NCI-H526 (cell line): ENCODE measurements around the gene AGPAT3.
"Not testable (repeated sequence)": the region's sequence is repeated elsewhere in the genome, so short reads cannot be mapped to it uniquely, and the experiment has no call there.

ENCODE experiments used
- DNase-seq, 2 experiments: peaks; one replicate each; lab custom pipeline; 2025; lab: John Stamatoyannopoulos, UW

Gene AGPAT3, protein sequence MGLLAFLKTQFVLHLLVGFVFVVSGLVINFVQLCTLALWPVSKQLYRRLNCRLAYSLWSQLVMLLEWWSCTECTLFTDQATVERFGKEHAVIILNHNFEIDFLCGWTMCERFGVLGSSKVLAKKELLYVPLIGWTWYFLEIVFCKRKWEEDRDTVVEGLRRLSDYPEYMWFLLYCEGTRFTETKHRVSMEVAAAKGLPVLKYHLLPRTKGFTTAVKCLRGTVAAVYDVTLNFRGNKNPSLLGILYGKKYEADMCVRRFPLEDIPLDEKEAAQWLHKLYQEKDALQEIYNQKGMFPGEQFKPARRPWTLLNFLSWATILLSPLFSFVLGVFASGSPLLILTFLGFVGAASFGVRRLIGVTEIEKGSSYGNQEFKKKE

DNA sequence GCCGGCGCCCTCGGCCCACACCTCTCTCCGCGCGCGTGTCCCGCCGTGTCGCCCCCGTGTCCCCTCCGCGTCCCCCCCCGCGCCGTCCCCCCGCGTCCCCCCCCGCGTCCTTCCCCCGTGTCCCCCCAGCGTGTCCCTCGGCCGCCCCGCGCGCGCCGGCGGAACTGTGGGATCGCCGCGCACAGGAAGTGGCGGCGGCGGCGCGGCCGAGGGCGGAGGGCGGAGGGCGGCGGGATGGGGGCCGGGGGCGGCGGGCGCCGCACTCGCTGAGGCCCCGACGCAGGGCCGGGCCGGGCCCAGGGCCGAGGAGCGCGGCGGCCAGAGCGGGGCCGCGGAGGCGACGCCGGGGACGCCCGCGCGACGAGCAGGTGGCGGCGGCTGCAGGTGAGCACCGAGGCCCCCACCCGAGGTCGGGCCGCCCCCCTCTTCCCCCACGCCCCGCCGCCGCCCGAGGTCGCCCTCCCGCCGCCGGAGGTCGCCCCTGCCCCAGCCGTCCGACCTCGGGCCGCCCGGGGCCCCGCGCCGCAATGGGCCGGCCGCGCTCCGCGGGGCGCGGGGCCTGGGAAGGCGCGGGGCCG lies at the start of gene AGPAT3:
TSS of gene AGPAT3 (plus strand) at position 262 of the 578 bp plus-strand sequence. CDS start 94,459 bp downstream, outside the sequence.
- peak in 1 of 2 experiments; percentile 60 for DNase-seq

DNA sequence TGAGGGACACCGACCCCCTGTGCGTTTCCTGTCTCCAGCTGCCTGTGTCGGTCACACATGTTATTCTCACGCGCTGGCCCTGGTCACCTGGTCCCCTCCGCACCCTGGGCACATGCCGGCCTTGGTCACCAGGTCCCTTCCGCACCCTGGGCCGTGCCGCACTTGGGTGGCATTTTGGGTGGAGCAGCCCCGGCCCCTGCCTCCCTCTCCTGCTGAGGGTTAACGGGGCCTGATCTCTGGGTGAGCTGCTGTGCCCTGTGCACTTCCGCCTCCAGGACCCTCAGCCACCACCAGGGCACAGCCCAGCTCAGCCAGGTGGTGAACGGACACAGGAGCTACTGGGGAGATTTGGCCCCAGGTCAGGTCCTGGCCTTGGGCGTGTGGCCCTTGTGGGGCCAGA lies 49.0 kb upstream of the AGPAT3 start:
- DNase-seq: no peak

DNA sequence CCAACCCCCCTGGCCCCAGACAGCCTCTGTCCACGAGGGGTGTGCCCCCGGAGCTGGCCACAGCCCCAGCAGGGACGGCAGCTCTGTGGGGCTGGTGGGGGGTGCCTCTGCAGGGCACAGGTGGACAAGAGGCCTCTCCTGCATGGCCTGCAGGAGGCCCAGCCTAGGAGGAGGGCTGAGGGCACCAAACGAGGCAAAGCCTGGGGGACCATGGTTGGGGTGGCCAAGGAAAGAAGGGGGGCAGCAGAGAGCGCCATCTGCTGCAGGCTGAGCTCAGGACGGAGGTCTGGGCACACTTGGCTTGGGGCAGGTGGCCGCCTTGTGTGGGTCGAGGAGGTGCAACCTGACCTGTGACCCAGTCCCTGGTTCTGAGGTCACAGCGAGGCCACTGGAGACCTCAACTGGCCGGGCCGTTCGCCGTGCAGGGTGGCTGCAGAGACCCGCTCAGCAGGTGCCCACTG lies 48.4 kb upstream of the AGPAT3 start:
- no peak for DNase-seq

DNA sequence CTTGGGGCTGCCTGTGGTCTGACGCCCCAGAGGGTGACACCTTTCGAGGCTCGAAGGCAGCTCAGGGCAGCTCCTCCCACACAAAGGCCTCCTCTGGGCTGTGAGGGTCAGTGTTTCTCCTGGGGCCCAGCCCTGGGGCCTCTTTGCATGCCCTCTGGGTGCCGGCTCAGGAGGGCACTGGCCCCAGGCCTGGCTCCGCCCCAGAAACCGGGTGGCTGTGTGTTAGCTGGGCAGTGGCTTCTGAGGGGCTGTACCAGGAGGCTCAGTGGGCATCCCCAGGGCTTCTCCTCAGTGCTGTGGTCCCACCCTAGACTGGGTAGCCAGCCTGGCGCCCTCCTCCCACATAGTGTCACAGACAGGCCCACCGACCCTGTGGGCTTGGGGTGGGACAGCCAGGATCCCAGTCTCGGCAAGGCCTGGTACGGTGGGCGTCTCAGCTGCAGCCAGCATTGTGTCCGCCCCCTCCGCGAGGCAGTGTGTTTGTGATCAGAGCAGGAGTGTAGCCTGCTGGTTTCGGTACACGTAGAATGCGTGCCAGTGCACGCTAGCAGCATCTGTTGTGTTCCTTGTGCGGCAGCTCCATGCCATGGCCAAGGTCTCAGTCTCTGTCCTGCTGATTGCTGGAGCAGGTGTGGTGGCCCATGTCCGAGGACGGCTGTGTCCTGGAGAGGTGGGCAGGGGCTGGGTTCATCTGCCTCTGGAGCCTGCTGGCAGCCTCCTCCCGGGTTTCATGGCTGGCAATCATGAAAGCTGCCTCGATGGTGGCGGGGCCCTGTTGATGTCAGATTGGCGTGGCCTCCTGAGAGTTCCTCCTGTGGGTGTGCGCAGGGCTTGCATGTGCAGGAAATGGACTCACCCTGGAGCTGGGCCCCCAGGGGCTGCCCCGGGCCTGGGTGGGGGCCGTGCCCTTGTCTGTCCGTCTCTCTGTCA lies 47.6 kb upstream of the AGPAT3 start:
- no peak for DNase-seq

DNA sequence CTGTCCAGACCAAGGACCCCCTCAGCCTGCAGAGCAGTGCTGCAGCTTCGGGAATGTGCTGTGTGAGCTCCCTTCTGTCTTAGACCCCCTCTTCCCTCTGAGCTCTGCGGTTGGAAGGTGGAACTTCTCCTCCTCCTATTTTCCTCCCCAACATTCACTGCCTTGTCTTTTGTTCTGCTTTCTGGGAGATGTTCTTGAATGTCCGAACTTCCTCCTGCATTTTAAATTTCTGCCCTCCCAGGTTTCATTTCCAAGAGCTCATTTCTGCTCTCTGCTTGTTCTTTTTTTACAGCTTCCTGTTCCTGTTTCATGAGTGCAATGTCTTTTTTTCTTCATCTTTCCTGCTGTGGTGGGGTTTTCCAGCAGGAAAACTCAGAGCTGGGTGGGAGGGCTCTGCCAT lies 46.3 kb upstream of the AGPAT3 start:
- DNase-seq: no peak

DNA sequence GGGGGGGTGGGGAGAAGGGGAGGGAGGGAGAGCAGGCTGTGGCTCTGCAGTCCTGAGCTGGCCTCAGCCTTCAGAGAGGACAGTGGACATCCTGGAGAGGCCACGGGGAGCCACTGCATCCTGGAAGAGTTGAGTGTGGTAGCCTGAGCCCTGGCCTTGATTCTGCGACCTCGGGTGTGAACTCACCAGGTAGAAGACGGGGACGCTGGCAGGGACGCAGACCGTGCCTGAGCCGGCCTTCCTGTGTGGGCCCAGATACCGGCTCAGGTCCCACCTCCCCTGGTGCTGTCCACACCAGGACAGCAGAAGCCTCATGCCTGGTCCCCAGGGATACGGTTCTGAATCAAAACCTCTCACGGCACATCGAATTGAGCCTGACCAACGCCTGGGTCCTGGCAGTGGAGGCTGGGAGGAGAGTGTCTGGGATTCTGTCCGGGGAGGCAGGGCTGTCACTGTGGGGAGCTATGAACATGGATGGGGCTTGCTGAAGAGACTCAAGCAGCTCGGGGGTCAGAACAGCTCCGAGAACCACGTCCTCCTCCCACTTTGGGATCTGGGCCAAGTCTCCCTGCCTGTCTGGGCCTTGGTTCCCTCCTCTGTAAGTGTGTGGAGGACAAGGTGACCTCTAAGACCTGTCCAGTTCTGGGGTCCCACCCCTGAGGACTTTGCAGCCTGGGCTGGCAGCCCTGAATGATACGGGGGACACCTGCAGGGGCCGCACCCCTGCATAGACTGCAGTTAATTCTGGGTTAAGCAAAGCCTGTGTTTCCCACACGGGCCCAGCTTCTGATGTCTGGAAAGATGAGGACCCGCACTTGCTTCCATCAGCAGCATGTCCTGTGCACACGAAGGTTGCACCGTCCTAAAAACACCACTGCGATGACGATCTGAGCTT lies 45.3 kb upstream of the AGPAT3 start:
- DNase-seq: no peak

DNA sequence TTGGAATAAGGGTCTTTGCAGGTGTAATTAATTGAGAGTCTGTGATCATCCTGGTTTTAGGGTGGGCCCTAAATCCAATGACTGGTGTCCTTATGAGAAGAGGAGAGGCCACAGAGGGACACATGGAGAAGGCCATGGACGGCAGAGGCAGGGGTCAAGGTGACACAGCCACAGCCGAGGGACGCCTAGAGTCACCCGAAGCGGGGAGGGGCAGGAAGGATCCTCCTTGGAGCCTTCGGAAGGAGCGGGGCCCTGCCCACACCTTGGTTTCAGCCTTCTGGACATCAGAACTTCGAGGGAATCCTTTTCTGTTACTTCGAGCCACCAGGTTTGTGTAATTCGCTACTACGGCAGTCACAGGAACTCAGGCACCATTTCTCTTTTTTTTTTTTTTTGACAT lies 44.6 kb upstream of the AGPAT3 start:
- DNase-seq: no peak

DNA sequence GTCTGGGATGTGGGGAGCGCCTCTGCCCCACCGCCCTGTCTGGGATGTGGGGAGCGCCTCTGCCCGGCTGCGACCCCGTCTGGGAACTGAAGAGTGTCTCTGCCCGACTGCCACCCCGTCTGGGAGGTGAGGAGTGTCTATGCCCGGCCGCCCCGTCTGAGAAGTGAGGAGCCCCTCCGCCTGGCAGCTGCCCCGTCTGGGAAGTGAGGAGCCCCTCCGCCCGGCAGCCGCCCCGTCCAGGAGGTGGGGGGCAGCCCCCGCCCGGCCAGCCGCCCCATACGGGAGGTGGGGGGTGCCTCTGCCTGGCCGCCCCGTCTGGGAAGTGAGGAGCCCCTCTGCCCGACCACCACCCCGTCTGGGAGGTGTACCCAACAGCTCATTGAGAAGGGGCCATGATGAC lies 42.9 kb upstream of the AGPAT3 start:
- DNase-seq: not testable (repeated sequence)

DNA sequence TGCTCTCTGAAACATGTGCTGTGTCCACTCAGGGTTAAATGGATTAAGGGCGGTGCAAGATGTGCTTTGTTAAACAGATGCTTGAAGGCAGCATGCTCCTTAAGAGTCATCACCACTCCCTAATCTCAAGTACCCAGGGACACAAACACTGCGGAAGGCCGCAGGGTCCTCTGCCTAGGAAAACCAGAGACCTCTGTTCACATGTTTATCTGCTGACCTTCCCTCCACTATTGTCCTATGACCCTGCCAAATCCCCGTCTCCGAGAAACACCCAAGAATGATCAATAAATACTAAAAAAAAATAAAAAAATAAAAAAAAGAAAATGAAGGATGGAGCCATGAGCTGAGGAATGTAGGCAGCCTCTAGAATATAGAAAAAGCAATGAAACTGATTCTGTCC lies 42.3 kb upstream of the AGPAT3 start:
- DNase-seq: not testable (repeated sequence)

DNA sequence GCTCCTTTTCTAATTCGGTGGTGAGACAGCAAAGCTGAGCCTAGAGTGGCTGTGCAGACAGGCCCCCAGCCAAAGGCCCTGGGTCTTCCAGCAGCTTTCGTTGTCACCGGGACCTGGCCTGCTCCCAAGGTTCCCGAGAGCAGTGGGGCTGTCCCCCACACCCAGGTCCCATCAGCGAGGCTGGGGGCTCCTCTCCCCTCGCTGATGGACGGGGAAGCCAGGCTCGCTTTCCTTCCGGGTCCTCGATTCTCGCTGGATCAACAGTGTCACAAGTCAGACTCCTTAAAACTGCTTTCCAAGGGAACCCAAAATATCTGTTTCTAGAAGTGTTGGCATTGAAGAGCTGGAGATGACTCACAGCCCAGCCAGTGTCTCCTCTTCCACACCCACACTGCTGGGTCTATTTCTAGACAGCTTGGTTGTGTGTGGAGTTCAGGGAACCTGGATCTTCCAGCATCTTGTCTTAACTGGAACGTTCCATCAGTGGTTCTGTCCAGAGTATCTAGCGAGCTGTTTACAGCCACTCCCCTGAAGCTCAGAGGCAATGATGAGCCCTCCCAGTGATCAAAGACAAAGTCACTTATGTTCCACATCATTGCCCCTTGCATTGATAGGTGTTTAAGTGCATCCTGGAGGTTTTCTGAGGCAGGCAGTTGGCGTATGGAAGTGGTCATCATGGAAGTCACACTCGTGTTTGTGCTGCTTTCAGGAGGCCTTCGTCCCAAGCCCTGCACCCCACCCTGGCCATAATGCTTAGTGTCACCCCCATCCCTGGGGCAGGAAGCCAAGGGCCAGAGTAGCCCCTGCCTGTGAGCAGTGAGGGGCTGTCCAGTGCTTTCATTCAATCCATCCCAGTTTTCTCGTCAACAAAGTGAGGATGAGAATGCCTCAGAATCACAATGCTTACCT lies 40.4 kb upstream of the AGPAT3 start:
- no peak for DNase-seq

DNA sequence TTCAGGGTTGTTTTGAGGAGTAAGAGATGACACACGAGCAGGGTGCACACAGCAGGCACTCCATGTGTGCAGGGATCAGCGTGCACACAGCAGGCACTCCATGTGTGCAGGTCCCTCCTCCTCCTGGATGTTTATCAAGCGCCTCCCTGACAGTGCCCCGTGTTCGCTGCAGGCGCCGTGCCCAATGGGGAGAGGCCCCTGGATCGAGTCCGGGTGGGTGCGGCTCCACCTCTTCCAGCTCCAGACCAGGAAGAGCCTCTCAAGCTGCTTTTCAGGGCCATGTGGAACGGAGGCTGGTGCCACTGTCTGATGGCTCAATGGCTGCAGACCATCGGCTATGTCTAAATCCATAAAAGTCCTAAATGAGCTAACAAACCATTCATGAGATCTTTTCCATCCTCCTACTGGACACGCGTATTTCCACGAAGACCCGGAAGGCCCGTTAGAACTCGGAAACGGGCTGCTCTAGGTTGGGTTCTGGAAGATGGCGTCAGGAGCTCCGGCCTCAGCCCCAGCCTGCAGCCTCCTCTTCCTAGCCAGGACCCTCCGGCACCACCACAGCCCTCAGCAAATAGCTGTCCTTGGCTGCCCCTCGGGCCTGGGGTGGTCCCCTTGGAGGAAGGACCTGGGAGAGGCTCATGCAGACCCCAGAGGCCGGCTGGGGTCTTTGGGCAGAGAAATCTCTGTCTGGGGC lies 39.6 kb upstream of the AGPAT3 start:
- no peak for DNase-seq

DNA sequence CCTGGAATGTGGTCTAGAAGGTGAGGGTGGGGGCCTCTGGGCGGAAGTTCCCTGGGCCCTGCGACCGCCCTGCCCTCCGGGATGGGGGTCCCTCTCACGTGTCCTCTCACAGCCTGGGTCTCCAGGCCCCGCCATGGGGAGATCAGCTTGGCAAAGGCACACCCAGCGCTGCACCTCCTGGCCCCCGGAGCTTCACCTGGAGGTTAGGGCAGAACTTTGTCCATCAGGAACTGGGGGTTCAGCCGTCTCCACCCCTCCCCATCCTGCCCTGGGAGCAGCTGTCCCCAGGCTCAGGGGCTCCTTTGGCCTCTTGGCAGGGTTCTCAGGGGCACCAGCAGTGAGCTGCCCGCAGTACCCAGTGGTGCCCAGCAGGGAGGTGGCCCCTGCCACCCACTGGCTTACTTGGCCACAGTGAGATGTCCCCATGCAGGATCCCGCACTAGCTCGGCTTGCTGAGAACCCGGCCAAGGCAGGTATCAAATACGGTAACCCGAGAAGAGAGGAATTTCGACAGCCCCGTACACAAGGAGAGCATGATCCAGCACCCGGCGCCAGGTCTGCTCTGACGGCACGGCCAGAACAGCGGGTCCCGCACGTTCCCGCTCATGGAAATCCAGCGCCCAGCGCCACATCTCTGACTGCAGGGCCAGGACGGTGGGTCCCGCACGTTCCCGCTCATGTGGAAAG lies 38.9 kb upstream of the AGPAT3 start:
- DNase-seq: peak in 1 of 2 experiments; percentile 77

DNA sequence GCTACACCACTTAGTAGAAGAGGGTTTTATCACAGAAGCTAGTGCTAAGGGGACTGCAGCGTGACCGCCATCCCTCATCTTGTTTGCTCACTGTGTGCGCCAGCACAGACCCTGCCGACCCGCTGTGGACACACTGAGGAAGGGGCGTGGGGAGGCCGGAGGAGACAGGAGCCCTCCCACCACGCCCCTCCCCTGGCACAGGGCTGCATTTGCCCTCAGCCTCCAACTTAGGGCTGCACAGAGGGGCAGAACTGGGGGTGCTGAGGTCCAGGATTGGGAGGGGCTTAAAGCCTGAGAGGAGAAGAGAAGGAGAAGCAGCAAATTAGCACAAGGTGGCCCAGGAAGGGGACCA lies 38.4 kb upstream of the AGPAT3 start:
- no peak for DNase-seq

DNA sequence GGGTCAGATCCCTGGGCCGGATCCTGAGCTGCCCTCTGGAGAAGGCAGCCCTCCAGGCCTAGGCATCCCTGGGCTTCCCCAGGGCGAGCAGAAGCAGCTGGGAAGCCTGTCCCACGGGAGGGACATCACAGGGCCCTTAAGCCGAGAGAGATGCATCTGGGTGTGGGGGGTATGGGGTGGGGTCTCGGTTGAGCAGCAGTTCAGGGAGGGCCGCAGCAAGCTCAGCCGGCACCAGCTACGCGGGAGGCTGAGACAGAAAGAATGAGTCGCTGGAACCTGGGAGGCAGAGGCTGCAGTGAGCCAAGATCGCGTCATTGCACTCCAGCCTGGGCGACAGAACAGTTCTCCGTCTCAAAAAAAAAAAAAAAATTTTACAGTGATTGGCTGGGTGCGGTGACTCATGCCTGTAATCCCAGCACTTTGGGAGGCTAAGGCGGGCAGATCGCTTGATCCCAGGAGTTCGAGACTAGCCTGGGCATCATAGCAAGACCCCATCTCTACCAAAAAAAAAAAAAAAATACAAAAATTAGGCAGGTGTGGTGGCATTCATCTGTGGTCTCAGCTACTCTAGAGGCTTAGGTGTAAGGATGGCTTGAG lies 37.9 kb upstream of the AGPAT3 start:
- DNase-seq: no peak

DNA sequence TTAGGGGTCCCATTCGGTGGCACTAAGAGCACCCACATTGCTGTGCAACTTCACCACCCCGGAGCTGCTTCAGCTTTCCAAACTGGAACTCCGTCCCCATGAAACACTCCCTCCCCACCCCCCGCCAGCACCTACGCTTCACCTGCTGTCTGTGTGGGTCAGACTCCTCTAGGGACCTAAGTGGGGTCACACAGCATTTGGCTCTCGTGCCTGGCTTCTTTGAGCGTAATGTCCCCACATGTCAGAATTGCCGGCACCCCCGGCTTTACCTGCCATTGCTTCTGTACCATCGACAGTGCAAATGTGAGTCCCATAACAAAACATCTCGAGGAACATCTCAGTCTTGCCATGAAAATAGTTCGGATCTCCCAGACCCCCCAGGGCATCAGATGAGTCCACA lies 35.9 kb upstream of the AGPAT3 start:
- DNase-seq: no peak

DNA sequence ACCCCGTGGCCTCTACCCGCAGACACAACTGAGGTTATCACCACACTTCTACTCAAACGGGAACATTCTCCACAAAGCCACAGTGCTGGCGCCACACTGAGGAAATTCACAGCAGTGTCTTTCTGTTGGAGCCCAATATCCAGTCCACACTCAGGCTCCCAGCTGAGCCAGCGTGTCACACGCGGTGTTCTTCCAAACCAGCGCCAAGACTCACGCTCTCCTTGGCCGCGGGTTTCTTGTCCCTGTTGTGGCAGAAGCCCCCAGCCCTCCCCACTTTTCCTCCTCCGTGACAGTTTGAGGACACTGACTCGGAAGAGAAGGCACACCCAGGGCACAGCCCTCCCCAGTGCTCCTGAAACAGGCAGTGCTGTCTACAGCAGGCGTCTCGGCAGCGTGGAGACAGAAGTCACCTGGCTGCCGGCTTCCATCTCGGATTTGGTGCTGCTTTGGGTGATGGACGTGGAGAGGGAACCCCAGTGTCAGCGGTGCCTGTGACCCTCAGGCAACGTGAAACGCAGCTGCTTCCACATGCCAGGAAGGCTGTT lies 35.4 kb upstream of the AGPAT3 start:
- DNase-seq: peak in 1 of 2 experiments; percentile 34

DNA sequence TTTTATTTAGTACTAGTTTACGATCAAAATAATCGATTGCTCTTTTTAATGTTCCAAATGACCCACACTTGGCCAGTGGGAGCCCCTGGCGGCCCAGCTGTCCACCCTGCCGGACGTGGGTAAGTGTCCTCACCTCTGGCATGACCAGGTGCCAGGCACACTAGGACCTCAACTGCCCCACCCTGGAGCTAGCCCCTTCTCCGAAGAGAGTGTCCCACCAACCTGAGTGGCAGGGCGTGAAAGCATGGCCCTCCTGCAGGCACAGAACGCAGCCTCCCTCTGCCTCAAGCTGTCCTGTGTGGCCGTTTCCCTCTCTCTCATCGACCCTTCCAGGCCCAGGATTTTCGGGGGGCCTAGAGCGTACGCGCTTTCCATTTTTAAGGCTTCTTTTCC lies 32.9 kb upstream of the AGPAT3 start:
- DNase-seq: no peak

DNA sequence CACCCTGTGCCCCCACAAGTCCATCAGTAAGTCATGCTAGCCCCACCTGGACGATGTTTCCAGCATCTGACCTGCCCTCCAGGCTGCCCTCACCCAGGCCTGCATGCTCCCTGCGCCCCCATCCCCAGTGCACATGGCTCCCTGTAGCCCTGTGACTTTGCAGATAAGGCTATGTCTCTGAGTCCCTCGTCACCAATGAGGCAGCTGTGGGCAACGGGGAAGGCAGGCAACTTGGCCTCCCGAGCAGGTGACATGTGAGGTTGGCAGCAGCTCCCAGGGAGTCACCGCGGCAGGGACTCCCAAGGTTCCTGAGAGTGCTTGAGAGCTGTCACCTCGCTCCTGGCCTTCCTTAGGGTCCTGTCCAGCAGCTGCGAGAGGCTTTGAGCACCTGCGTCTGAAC lies 32.4 kb upstream of the AGPAT3 start:
- DNase-seq: no peak
